Cardiac fibroblast (primary cell): ENCODE results near the gene NAV2.
A peak's percentile ranks its signal among the peaks of the same experiment; 100 is the strongest.

ENCODE experiments used
- DNase-seq, 2 donors: peaks; one replicate each; pipeline versions ENCODE4 v3.0.0 to v3.0.0-alpha.2; 2010; ENCODE audit warnings: low read depth in 2 of 2
- H3K4me3 ChIP-seq, 2 donors: replicated peaks in 1 of 2; 1 replicate in 1 of 2; 2 replicates in 1 of 2; pipeline ENCODE4 v1.5.1; 2011; ENCODE audit warnings: low read depth in 2 of 2, low read length in 2 of 2, mild to moderate bottlenecking in 2 of 2, moderate library complexity in 1 of 2
- TF ChIP-seq, protein P1 (sequence below): IDR thresholded peaks from one replicate; pipeline ENCODE4 v1.5.1; 2011; ENCODE audit warnings: low read depth, mild to moderate bottlenecking, low read length, inconsistent platforms

NAV2 gene

DNA sequence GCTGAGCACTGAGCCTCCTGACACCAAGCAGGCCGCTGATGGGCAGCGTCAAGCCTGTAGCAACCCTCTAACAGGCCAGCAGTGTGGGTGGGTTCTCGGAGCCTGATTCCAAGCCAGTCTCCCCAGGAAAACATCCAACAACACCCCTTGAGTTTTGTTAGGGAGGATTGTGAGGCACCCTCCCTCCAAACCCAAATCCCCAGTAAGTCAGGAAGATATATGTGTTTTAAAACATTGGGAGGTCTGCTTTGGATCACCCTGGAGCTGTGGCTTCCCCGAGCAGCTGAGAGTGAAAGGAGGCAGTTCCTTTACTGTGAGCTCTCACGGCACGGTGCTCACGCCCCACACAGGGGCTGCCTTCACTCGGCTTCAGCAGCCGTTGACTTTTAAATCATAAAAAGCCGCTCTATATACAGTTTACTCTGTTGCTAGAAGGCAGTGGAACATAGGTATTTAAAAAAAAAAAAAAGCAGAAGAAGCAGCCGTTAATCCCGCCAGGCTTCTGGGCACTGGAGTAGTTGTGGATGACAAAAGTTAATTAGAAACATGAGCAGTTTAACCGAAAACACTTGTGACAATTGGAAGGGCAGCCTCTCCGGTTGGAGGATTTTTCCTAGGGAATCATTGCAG lies 218.6 kb downstream of the NAV2 start:
- DNase-seq, result peak in 1 of 2 donors; percentile 31
- TF ChIP-seq, protein P1, sequence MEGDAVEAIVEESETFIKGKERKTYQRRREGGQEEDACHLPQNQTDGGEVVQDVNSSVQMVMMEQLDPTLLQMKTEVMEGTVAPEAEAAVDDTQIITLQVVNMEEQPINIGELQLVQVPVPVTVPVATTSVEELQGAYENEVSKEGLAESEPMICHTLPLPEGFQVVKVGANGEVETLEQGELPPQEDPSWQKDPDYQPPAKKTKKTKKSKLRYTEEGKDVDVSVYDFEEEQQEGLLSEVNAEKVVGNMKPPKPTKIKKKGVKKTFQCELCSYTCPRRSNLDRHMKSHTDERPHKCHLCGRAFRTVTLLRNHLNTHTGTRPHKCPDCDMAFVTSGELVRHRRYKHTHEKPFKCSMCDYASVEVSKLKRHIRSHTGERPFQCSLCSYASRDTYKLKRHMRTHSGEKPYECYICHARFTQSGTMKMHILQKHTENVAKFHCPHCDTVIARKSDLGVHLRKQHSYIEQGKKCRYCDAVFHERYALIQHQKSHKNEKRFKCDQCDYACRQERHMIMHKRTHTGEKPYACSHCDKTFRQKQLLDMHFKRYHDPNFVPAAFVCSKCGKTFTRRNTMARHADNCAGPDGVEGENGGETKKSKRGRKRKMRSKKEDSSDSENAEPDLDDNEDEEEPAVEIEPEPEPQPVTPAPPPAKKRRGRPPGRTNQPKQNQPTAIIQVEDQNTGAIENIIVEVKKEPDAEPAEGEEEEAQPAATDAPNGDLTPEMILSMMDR, result no peak
- H3K4me3 ChIP-seq, result no peak overlapping the region

DNA sequence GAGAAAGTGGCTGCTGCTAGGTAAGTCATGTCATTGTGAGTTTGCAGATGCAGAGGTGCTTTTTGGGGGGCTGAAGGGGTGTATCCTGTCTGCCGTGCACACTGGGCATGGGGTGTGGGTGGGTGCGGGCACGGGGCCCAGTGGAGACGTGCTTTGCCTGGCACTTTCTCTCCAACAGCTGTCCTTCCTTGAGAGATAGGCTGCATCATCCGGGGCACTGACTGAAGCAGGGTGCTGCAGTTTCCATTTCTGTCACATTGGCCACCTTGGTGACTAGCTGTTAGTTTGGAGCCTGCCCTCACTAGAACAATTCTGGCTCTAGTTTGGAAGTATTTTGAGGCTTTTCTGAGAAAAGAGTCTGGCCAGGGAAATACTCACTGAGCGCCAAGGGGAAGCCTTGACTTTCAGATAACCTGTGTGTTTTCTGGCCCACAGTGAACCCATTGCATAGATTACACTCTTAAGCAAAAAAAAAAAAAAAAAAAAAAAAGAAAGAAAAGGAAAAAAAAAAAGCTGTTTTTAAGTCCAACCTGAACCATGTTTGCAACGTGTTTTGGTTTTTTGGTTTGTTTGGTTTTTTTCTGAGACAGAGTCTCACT lies 219.2 kb downstream of the NAV2 start:
- TF ChIP-seq, protein P1, result no peak
- no peak for DNase-seq
- H3K4me3 ChIP-seq, result no peak overlapping the region

DNA sequence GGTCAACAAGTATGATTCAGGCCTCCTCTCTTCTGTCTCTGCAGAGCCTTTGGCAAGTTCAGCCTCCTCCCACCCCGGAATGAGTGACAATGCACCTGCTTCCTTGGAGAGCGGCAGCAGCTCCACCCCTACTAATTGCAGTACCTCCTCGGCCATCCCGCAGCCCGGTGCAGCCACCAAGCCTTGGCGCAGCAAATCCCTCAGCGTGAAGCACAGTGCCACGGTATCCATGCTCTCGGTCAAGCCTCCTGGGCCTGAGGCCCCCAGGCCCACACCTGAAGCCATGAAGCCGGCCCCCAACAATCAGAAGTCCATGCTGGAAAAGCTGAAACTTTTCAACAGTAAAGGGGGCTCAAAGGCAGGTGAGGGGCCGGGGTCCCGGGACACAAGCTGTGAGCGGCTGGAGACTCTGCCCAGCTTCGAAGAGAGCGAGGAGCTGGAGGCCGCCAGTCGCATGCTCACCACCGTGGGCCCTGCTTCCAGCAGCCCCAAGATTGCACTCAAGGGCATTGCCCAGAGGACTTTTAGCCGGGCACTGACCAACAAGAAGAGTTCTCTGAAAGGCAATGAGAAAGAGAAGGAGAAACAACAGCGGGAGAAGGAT lies 220.6 kb downstream of the NAV2 start:
- DNase-seq, result no peak
- TF ChIP-seq, protein P1, result no peak
- H3K4me3 ChIP-seq, result no peak overlapping the region

DNA sequence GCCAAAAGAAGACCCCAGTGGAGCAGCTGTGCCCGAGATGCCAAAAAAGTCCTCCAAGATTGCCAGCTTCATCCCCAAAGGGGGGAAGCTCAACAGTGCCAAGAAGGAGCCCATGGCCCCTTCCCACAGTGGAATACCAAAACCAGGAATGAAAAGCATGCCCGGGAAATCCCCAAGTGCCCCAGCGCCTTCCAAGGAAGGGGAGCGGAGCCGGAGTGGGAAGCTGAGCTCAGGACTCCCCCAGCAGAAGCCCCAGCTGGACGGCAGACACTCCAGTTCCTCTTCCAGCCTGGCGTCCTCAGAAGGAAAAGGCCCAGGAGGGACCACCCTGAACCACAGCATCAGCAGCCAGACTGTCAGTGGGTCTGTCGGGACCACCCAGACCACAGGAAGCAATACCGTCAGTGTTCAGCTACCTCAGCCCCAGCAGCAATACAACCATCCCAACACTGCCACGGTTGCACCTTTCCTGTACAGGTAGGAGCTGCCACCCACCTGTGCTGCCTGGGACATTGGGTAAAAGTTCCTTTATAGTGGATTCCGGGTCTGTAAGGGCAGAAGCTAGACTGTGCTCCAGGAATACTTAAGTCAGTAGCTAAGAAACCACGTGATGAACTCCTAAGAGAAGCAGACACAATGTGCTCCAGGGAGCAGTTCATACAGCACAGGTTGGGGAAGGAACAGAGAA lies 221.3 kb downstream of the NAV2 start:
- H3K4me3 ChIP-seq, result no peak overlapping the region
- no peak for DNase-seq
- TF ChIP-seq, protein P1, result no peak

DNA sequence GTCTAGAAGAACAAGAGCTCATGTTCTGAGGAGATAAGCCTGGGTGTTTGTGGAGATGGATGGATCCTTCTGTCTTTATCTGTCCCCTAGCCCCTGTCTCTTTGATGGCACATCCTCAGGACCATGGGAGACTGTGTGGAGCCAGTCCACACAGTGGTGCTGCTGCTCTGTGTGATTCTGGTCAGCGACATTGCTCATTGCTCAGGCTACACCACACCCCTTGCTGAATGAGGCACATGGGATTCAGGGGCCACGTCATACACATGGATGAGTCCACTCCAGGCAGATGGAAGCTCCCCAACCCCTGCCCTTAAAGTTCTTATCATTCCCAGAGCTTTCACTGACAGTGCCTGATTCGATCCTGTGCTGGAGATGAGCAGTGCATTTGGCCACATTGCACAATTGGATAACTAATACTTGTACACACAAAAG lies 222.2 kb downstream of the NAV2 start:
- TF ChIP-seq, protein P1, result no peak
- H3K4me3 ChIP-seq, result no peak overlapping the region
- peak; percentile 48 to 87 for DNase-seq

DNA sequence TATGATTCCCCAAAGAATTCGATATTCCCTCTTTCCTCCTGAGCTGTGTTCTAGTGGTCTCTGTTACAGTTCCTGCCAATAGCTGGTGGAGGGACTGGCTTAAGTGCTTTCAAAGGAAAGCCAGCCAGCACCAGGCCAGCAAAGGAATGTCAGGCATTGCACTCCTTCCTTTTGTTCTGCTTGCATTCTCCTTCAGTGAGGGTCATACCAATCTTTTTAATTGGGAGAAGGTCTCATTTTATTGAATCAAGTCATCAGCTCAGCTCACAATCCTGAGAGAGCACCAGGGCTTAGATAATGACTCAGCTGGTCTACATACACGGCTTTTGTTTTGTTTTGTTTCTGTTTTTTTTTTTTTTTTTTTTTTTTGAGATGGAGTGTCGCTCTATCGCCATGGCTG lies 222.9 kb downstream of the NAV2 start:
- TF ChIP-seq, protein P1, result no peak
- peak; percentile 62 to 90 for DNase-seq
- no peak overlapping the region for H3K4me3 ChIP-seq
